HepG2 (cell line): ENCODE measurements around the gene CCNI2. TPM values are rescaled to one million over a fixed set of nuclear protein-coding genes. Genes with fewer than 3 reads are reported as not detected.

Source experiments
- ATAC-seq: fragments of 200-7000 bp; cut with Tn5 transposase; 3 replicates; pipeline ENCODE4 v1.9.1; 2020; ENCODE audit warnings: mild to moderate bottlenecking, moderate library complexity
- BruUV-seq: library from RNA; stranded (reverse); fragments of 400-500 nt; replicated peaks from 2 replicates; lab custom pipeline; 2021; lab: Mats Ljungman, UMichigan
- CTCF ChIA-PET: fragments of 300-600 bp; formaldehyde crosslinking; extraction: SDS; loops from one replicate; lab custom pipeline; 2021; ENCODE audit warnings: low total read pairs, inconsistent platforms, low intra/inter-chr PET ratio; lab: Yijun Ruan, JAX
- POLR2A ChIA-PET: fragments of 350-600 bp; sonication (Branson Sonifier 250); formaldehyde crosslinking; loops from one replicate; lab custom pipeline; 2020; ENCODE audit warnings: antibody characterized with exemption, inconsistent platforms; lab: Yijun Ruan, JAX
- DNase-seq: peaks from one replicate; pipeline ENCODE4 v3.0.0-alpha.2; 2015; ENCODE audit warnings: low spot score
- FAIRE-seq: peaks from 3 replicates; lab custom pipeline; 2011; peaks lifted over from hg19 to GRCh38; lab: Jason Lieb, UNC
- H2AFZ ChIP-seq: one replicate; pipeline ENCODE4 v1.6.1; 2011; ENCODE audit warnings: low read length, inconsistent platforms
- H3K27ac ChIP-seq: fragments of 300-600 bp; 3 replicates; pipeline ENCODE4 v1.8.0; 2011; ENCODE audit warnings: mixed run types, mild to moderate bottlenecking, mixed read lengths, low read length, inconsistent platforms; ENCODE audit not compliant: insufficient read depth; ENCODE audit errors: extremely low read length
- H3K27me3 ChIP-seq, 2 experiments: fragments of 200-600 bp in 1 of 2; 2 replicates in 1 of 2; 3 replicates in 1 of 2; pipeline versions ENCODE4 v1.6.0 to v1.8.0; 2011; ENCODE audit warnings: low read length in 2 of 2, mild to moderate bottlenecking in 2 of 2, moderate library complexity in 2 of 2, inconsistent platforms in 1 of 2; ENCODE audit not compliant: insufficient read depth in 2 of 2, control insufficient read depth in 1 of 2
- H3K36me3 ChIP-seq, 2 experiments: fragments of 200-600 bp in 1 of 2; replicated peaks in 1 of 2; 2 replicates in 1 of 2; 3 replicates in 1 of 2; pipeline versions ENCODE4 v1.5.1 to v1.8.0; 2011; ENCODE audit warnings: low read length in 2 of 2, inconsistent platforms in 1 of 2; ENCODE audit not compliant: insufficient read depth in 2 of 2, control insufficient read depth in 1 of 2
- H3K4me1 ChIP-seq: 2 replicates; pipeline ENCODE4 v1.5.1; 2012; ENCODE audit warnings: low read length, inconsistent platforms; ENCODE audit not compliant: insufficient read depth
- H3K4me2 ChIP-seq: 2 replicates; pipeline ENCODE4 v1.6.0; 2011; ENCODE audit warnings: low read depth, low read length, inconsistent platforms
- H3K4me3 ChIP-seq, 3 experiments: fragments of 200-600 bp in 1 of 3; sonication (generic), shearing (Covaris generic) in 1 of 3; replicated peaks in 1 of 3; 2 replicates each; pipeline ENCODE4 v1.5.1; 2011 to 2016; ENCODE audit warnings: low read length in 3 of 3, inconsistent platforms in 2 of 3, low read depth in 2 of 3, mild to moderate bottlenecking in 2 of 3, control low read depth in 1 of 3, mixed read lengths in 1 of 3; ENCODE audit not compliant: insufficient read depth in 1 of 3
- H3K79me2 ChIP-seq: one replicate; pipeline ENCODE4 v1.6.1; 2011; ENCODE audit warnings: low read length, inconsistent platforms; ENCODE audit not compliant: insufficient read depth
- H3K9ac ChIP-seq: 2 replicates; pipeline ENCODE4 v1.6.0; 2011; ENCODE audit warnings: mild to moderate bottlenecking, low read depth, low read length, inconsistent platforms; ENCODE audit not compliant: insufficient read depth
- H3K9me3 ChIP-seq: 2 replicates; pipeline ENCODE4 v1.5.1; 2012; ENCODE audit warnings: mild to moderate bottlenecking, low read length
- H4K20me1 ChIP-seq: 2 replicates; pipeline ENCODE4 v1.6.0; 2011; ENCODE audit warnings: inconsistent platforms, mild to moderate bottlenecking, low read length, moderate library complexity; ENCODE audit not compliant: insufficient read depth
- NONO ChIP-seq, 2 experiments: fragments of 450-650 bp in 1 of 2; sonication (generic) in 1 of 2; formaldehyde crosslinking in 1 of 2; IDR thresholded peaks in 1 of 2; conservative IDR thresholded peaks in 1 of 2; 2 replicates each; pipeline versions ENCODE4 v1.6.1 to v1.8.0; 2017 to 2022; ENCODE audit warnings: mild to moderate bottlenecking in 1 of 2, missing genetic modification reagents in 1 of 2, moderate library complexity in 1 of 2
- PATZ1 ChIP-seq: sonication (generic); formaldehyde crosslinking; IDR thresholded peaks from 2 replicates; pipeline ENCODE4 v1.4.0; 2020; ENCODE audit warnings: missing genetic modification reagents
- RELA ChIP-seq: sonication (generic); formaldehyde crosslinking; IDR thresholded peaks from 2 replicates; pipeline ENCODE4 v1.4.0; 2020; ENCODE audit warnings: missing genetic modification reagents
- ZNF558 ChIP-seq: sonication (generic); formaldehyde crosslinking; IDR thresholded peaks from 2 replicates; pipeline ENCODE4 v1.9.0; 2022; ENCODE audit warnings: mild to moderate bottlenecking, missing genetic modification reagents, borderline replicate concordance
- ZNF770 ChIP-seq: sonication (generic); formaldehyde crosslinking; IDR thresholded peaks from 2 replicates; pipeline ENCODE4 v1.5.0; 2020; ENCODE audit warnings: mild to moderate bottlenecking, missing genetic modification reagents
- WGBS: methylation state at CpG from one replicate; pipeline ENCODE4 v1.1.6; 2017; ENCODE audit warnings: low lambda C conversion rate; 5-methylcytosine and 5-hydroxymethylcytosine counted together
- in situ Hi-C: cut with HindIII; loops from 2 replicates; pipeline ENCODE4 v1.10.0; 2017; ENCODE audit warnings: low pct_unique_long_range_greater_than_20kb; ENCODE audit not compliant: extremely low pct_ligation_motif_present
- intact Hi-C: fragments of 100-400 bp; cut with micrococcal nuclease; formaldehyde crosslinking; loops from one replicate; pipeline ENCODE4 v1.10.0; 2022; ENCODE audit not compliant: unreplicated experiment
- polyA plus RNA-seq, 8 experiments: library from polyadenylated mRNA; depleted of rRNA in 3 of 8; stranded (reverse) in 7 of 8; unstranded in 1 of 8; fragments of >200 nt; fragmentation: Illumina TruSeq in 4 of 8; extraction: Trizol in 4 of 8; gene quantifications; 2 replicates each; pipeline versions ENCODE4 v1.2.1 to v1.2.3, GENCODE V29; 2011 to 2016; ENCODE audit warnings: low read depth in 4 of 8, missing spikeins in 1 of 8, mixed read lengths in 1 of 8; ENCODE audit not compliant: insufficient read depth in 1 of 8
- total RNA-seq, 5 experiments: library from RNA; depleted of rRNA; stranded (reverse); fragments of >200 nt; fragmentation: Illumina TruSeq; extraction: Trizol; gene quantifications; 2 replicates each; pipeline ENCODE4 v1.2.3, GENCODE V29; 2016; ENCODE audit warnings: low read depth in 1 of 5

Gene CCNI2
- total and polyA plus RNA-seq, 2 of the 13 experiments (the other 11 are each of a cell fraction or from before 2014, with no cell fraction given), result not detected

- in situ Hi-C loops, result no loop called here
- ATAC-seq, result no peak
- BruUV-seq, result no TSS peak
These were observed 32.7 kb downstream of the CCNI2 start for GRCh38 chr5:132779961-132780360.

More at GRCh38 chr5:132779961-132780360, 32.7 kb downstream of the CCNI2 start:
- intact Hi-C loops, result no loop called here
- CTCF ChIA-PET, result no interaction called here
- Histone ChIP-seq H3K79me2 (peaks cover 15% of the 10 kb centered on the region), H3K36me3 (no peaks in the 10 kb centered on the region), H3K9ac (no peak overlapping the region), H3K4me1 (peaks cover 22% of the 10 kb centered on the region), H4K20me1 (no peaks in the 10 kb centered on the region), H3K9me3 (no peaks in the 10 kb centered on the region), H3K4me2 (no peak overlapping the region)
- 93% methylated on average over 3 of the region's 3 CpGs for WGBS
- no peak for FAIRE-seq
- POLR2A ChIA-PET, result no interaction called here
- TF ChIP-seq NONO (IDR thresholded peaks at IDR 0.05) (no peak), NONO (CRISPR knock-in tag; conservative IDR thresholded peaks at IDR 0.05) (no peak), ZNF558 (CRISPR knock-in tag) (no peak), ZNF770 (no peak), PATZ1 (CRISPR knock-in tag) (no peak), RELA (CRISPR knock-in tag) (no peak)
- TF ChIP-seq, all 625 proteins: peak for 0
- Histone ChIP-seq H3K27me3 (no peaks in the 10 kb centered on the region), H2AFZ (no peak overlapping the region), H3K4me3 (no peak overlapping the region), H3K27ac (no peak overlapping the region)
- no peak for DNase-seq
